Transverse colon (tissue), 4 donors: ENCODE results near the gene PRMT2. TPM values are rescaled to one million over a fixed set of nuclear protein-coding genes. Genes with fewer than 3 reads are reported as not detected.

Source experiments
- DNase-seq: peaks from one replicate; pipeline ENCODE4 v3.0.0-alpha.2; 2019
- H3K27ac ChIP-seq, 4 donors: fragments of 200-600 bp; sonication (generic); 2 replicates each; pipeline ENCODE4 v1.5.1; 2016 to 2018; ENCODE audit warnings: inconsistent platforms in 4 of 4
- H3K27me3 ChIP-seq: fragments of 200-600 bp; sonication (generic); 2 replicates; pipeline ENCODE4 v1.5.1; 2017; ENCODE audit warnings: inconsistent platforms
- H3K36me3 ChIP-seq, 4 donors: fragments of 200-600 bp; sonication (generic); 2 replicates each; pipeline ENCODE4 v1.5.1; 2017 to 2019; ENCODE audit warnings: inconsistent platforms in 4 of 4
- H3K4me1 ChIP-seq, 4 donors: fragments of 200-600 bp; sonication (generic); 2 replicates each; pipeline ENCODE4 v1.5.1; 2017 to 2020; ENCODE audit warnings: inconsistent platforms in 4 of 4
- H3K4me3 ChIP-seq, 4 donors: fragments of 200-600 bp; sonication (generic); 1 replicate in 1 of 4; 2 replicates in 3 of 4; pipeline versions ENCODE4 v1.5.1 to v1.6.1; 2017 to 2019; ENCODE audit warnings: inconsistent platforms in 4 of 4
- H3K9me3 ChIP-seq, 2 donors: fragments of 200-600 bp; sonication (generic); 2 replicates each; pipeline ENCODE4 v1.5.1; 2017 to 2019; ENCODE audit warnings: inconsistent platforms in 2 of 2
- EP300 ChIP-seq: sonication (generic); formaldehyde crosslinking; IDR thresholded peaks from one replicate; pipeline ENCODE4 v1.6.1; 2017; ENCODE audit warnings: antibody characterized with exemption, low read depth
- POLR2A ChIP-seq: fragments of 450-650 bp; IDR thresholded peaks from one replicate; pipeline ENCODE4 v1.6.1; 2016; ENCODE audit warnings: antibody characterized with exemption, mild to moderate bottlenecking, moderate library complexity
- POLR2AphosphoS5 ChIP-seq, 3 donors: sonication (generic); formaldehyde crosslinking; IDR thresholded peaks; one replicate each; pipeline ENCODE4 v1.6.1; 2016; ENCODE audit warnings: antibody characterized with exemption in 3 of 3
- WGBS, 2 donors: methylation state at CpG; one replicate each; pipeline ENCODE4 v1.1.5; 2018; ENCODE audit warnings: low coverage in 1 of 2; 5-methylcytosine and 5-hydroxymethylcytosine counted together
- in situ Hi-C, 4 donors: fragments of 200-750 bp; cut with MboI; loops; one replicate each; pipeline versions ENCODE4 v1.15.0 to v1.15.1; 2017; ENCODE audit warnings: low sequenced_read_pairs in 3 of 4, low pct_ligation_motif_present in 1 of 4, low pct_unique_long_range_greater_than_20kb in 1 of 4
- intact Hi-C: fragments of 100-400 bp; cut with DNase I; formaldehyde crosslinking; loops from one replicate; pipeline ENCODE4 v1.15.1; 2023; ENCODE audit warnings: low total_unique reads
- total RNA-seq, 4 donors: library from RNA; depleted of rRNA; stranded (reverse); fragments of >200 nt; gene quantifications; one replicate each; pipeline ENCODE4 v1.1.0, GENCODE V29; 2016
- TF ChIP-seq, protein P1 (sequence below), 5 experiments: fragments of 200-600 bp in 3 of 5; fragments of 450-650 bp in 2 of 5; sonication (generic) in 3 of 5; IDR thresholded peaks; 1 replicate in 2 of 5; 2 replicates in 3 of 5; pipeline ENCODE4 v1.5.1; 2016 to 2017; ENCODE audit warnings: antibody characterized with exemption in 5 of 5, inconsistent platforms in 3 of 5, mild to moderate bottlenecking in 2 of 5, moderate library complexity in 1 of 5

PRMT2 gene
- total RNA-seq, 4 donors from 2014 or later = 80.4 to 112 (median 96.2) TPM

DNA sequence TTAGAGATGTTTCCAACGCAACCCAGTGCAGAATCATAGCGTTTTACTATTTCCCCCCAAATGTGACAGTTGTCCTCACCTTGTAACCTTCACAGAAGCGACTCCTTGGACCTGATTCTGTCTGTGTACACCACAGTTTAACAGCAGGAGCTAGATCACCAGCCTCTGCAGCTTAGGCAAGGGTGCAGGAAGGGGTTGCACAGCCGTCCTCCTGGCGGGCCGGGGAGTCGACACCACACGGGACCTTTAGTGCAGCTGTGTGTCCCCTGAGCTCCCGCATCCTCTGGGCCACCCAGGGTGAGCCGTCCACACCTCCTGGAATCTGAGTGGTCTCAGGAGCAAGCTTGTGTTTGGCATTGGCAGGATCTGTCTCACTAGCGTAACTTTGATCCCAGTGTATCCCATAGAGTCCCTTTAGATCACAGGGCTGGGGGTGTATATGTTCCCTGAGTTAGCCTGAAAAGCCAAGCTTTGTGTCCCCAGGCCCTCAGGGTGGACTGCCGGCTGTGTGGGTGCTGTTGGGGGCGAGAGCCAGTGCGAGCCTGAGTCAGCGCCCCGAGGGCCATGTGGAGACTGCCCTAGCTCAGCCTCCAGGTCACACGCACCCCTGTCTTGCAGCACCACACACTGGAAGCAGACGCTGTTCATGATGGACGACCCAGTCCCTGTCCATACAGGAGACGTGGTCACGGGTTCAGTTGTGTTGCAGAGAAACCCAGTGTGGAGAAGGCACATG is 27.5 kb downstream of the PRMT2 start:
- in situ Hi-C loops = no loop called here

DNA sequence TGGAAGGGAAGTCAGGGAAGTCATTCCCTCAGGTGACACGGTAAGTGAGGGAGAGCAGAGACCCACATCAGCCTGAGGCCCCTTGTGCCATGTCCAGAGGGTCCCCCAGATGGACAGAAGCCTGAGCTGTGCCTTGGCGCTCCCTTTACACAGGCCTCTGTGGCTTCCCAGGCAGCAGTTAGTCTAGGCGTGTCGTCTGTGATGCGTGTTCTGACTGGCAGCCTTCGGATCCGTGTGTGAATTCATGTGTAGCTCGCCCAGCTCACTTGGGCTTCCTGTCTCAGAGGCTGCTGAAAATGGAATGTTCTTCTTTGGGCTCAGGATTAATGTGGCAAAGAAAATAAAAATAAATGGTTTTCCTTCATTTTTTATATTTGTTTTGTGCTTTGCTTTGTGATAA is 28.3 kb downstream of the PRMT2 start:
- no peaks in the 10 kb centered on the region for H3K9me3 ChIP-seq
- no peak for DNase-seq
- TF ChIP-seq POLR2A (no peak), POLR2AphosphoS5 (IDR thresholded peaks at IDR 0.05) (no peak), EP300 (no peak)
- TF ChIP-seq, protein P1, sequence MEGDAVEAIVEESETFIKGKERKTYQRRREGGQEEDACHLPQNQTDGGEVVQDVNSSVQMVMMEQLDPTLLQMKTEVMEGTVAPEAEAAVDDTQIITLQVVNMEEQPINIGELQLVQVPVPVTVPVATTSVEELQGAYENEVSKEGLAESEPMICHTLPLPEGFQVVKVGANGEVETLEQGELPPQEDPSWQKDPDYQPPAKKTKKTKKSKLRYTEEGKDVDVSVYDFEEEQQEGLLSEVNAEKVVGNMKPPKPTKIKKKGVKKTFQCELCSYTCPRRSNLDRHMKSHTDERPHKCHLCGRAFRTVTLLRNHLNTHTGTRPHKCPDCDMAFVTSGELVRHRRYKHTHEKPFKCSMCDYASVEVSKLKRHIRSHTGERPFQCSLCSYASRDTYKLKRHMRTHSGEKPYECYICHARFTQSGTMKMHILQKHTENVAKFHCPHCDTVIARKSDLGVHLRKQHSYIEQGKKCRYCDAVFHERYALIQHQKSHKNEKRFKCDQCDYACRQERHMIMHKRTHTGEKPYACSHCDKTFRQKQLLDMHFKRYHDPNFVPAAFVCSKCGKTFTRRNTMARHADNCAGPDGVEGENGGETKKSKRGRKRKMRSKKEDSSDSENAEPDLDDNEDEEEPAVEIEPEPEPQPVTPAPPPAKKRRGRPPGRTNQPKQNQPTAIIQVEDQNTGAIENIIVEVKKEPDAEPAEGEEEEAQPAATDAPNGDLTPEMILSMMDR (IDR thresholded peaks at IDR 0.05) = no peak
- WGBS, 2 donors = 67 to 92% methylated on average over 3 to 8 of the region's 8 CpGs
- H3K27me3 ChIP-seq = peaks cover 21% of the 10 kb centered on the region
- no peaks in the 10 kb centered on the region for H3K36me3 ChIP-seq
- no peak overlapping the region for H3K27ac ChIP-seq
- no peak overlapping the region for H3K4me3 ChIP-seq
- H3K4me1 ChIP-seq = peaks cover 8 to 17% (median 14%) of the 10 kb centered on the region in 4 donors
- in situ Hi-C loops (no loop called here), intact Hi-C loops (no loop called here)

More for the DNA sequence above, 27.5 kb downstream of the PRMT2 start:
- TF ChIP-seq POLR2A (no peak), POLR2AphosphoS5 (IDR thresholded peaks at IDR 0.05) (no peak)
- TF ChIP-seq, protein P1 (IDR thresholded peaks at IDR 0.05) = no peak
- intact Hi-C loops = no loop called here
- Histone ChIP-seq H3K4me3 (no peak overlapping the region), H3K27ac (no peak overlapping the region), H3K27me3 (peaks cover 14% of the 10 kb centered on the region), H3K9me3 (no peaks in the 10 kb centered on the region), H3K36me3 (no peaks in the 10 kb centered on the region), H3K4me1 (peaks cover 8 to 13% (median 11%) of the 10 kb centered on the region in 4 donors)
- no peak for DNase-seq
- WGBS, 2 donors = 84 to 100% methylated on average over 3 to 18 of the region's 21 CpGs

DNA sequence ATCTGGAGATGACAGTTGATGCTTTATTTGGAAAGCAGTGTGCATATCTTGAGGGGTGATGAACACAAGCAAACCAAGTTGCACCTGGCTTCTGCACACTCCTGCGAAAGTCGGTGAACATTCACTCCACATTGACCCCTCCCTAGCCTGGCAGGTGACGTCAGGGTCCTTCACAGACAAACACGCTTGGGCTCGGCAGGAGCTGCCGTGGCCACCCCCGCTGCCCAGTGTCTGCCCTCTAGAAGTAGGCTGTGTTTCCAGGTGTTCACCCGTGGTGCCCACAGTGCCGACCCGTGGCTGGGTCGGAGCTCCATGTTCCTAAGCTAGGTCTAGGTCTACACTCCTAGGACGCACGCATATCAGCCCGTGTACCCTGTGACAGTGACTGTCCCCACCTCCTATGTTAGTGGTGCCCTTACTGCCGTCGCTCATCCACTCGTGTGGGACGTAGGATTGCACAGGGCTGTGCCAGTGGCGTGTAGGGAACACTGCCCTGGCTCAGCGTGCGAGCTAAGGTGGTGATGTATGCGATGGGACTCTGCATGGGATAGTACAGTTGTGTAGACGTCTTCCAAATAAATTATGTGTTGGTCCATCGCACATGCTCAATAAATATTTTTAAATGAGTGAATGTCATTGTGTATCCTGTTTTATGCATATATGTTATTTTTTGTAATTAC is 29.0 kb downstream of the PRMT2 start:
- Histone ChIP-seq H3K9me3 (no peaks in the 10 kb centered on the region), H3K36me3 (no peaks in the 10 kb centered on the region), H3K4me3 (no peak overlapping the region), H3K27ac (no peak overlapping the region), H3K4me1 (peaks cover 8 to 17% (median 14%) of the 10 kb centered on the region in 4 donors), H3K27me3 (peaks cover 24% of the 10 kb centered on the region)
- WGBS, 2 donors = 93 to 96% methylated on average over 8 to 24 of the region's 24 CpGs
- DNase-seq = no peak
- TF ChIP-seq POLR2A (no peak), EP300 (no peak), POLR2AphosphoS5 (IDR thresholded peaks at IDR 0.05) (no peak)
- TF ChIP-seq, protein P1 (IDR thresholded peaks at IDR 0.05) = no peak
- in situ Hi-C loops (no loop called here), intact Hi-C loops (no loop called here)

DNA sequence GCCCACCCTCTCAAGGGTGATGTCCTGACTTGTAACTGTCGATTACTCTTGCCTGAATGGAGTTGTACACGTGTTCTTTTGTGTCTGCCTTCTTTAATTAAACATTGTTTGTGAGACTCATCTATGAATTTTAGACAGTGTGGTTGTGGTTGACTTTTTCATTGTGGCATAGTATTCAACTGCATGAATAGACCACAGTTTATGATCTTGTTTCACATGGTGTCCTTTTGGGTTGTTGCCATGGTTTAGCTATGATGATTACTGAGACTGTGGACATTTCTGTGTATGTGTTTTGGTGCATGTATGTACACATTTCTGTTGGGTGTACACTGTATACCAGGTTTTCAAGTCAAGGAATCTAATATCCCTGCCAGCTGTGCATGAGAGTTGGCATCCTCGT is 30.1 kb downstream of the PRMT2 start:
- no peak for DNase-seq
- in situ Hi-C loops = no loop called here
- TF ChIP-seq POLR2AphosphoS5 (IDR thresholded peaks at IDR 0.05) (no peak), POLR2A (no peak), EP300 (no peak)
- TF ChIP-seq, protein P1 (IDR thresholded peaks at IDR 0.05) = no peak
- H3K9me3 ChIP-seq = no peaks in the 10 kb centered on the region
- H3K4me1 ChIP-seq = peaks cover 8 to 17% (median 14%) of the 10 kb centered on the region in 4 donors
- peaks cover 25% of the 10 kb centered on the region for H3K27me3 ChIP-seq
- H3K27ac ChIP-seq = no peak overlapping the region
- no peak overlapping the region for H3K4me3 ChIP-seq
- H3K36me3 ChIP-seq = no peaks in the 10 kb centered on the region
- intact Hi-C loops = no loop called here
- 72 to 82% methylated on average over 2 to 3 of the region's 3 CpGs for WGBS, 2 donors
